Peyer's patch (tissue), 4 donors: ENCODE measurements around the gene PLA2G4E.

ENCODE experiments used
- CTCF ChIP-seq, 6 experiments: fragments of 450-650 bp in 4 of 6; fragments of 200-600 bp in 2 of 6; sonication (generic) in 1 of 6; IDR thresholded peaks; one replicate each; pipeline ENCODE4 v1.5.1; 2017 to 2019; ENCODE audit warnings: antibody characterized with exemption in 6 of 6, mild to moderate bottlenecking in 3 of 6, moderate library complexity in 1 of 6
- POLR2A ChIP-seq, 2 donors: fragments of 450-650 bp; IDR thresholded peaks; one replicate each; pipeline ENCODE4 v1.5.1; 2017; ENCODE audit warnings: antibody characterized with exemption in 2 of 2, mild to moderate bottlenecking in 2 of 2, moderate library complexity in 2 of 2

- TF ChIP-seq CTCF (IDR thresholded peaks at IDR 0.05) (no peak), POLR2A (IDR thresholded peaks at IDR 0.05) (no peak)
These were observed 11.4 kb downstream of the PLA2G4E start for GRCh38 chr15:42009474-42009873.
